BJ (cell line): ENCODE results near the gene PEX10. TPM values are rescaled to one million over a fixed set of nuclear protein-coding genes. Genes with fewer than 3 reads are reported as not detected.

Experiments used
- CTCF ChIA-PET: fragments of 350-600 bp; formaldehyde crosslinking; extraction: SDS; loops from one replicate; lab custom pipeline; 2021; ENCODE audit warnings: antibody characterized with exemption, inconsistent platforms; lab: Yijun Ruan, JAX
- POLR2A ChIA-PET: fragments of 300-600 bp; sonication (Branson Sonifier 250); formaldehyde crosslinking; extraction: SDS; loops from one replicate; lab custom pipeline; 2021; ENCODE audit warnings: antibody characterized with exemption; lab: Charles Lee
- DNase-seq: peaks from one replicate; pipeline ENCODE4 v3.0.0-alpha.2; 2011; ENCODE audit warnings: low read depth
- H3K27me3 ChIP-seq: 2 replicates; pipeline ENCODE4 v1.6.0; 2011; ENCODE audit warnings: low read length; ENCODE audit not compliant: control insufficient read depth, insufficient read depth
- H3K36me3 ChIP-seq: 2 replicates; pipeline ENCODE4 v1.5.1; 2011; ENCODE audit warnings: low read length; ENCODE audit not compliant: control insufficient read depth, insufficient read depth
- H3K4me3 ChIP-seq: 2 replicates; pipeline ENCODE4 v1.5.1; 2011; ENCODE audit warnings: low read depth, mild to moderate bottlenecking, control low read depth, low read length
- polyA plus RNA-seq: library from polyadenylated mRNA; depleted of rRNA; stranded (reverse); fragments of >200 nt; gene quantifications from 2 replicates; pipeline ENCODE4 v1.2.3, GENCODE V29; 2011
- TF ChIP-seq, protein P1 (sequence below): IDR thresholded peaks from 2 replicates; pipeline ENCODE4 v1.5.1; 2011; ENCODE audit warnings: low read depth, mild to moderate bottlenecking, control low read depth, inconsistent platforms, low read length, moderate library complexity; ENCODE audit not compliant: insufficient read depth

The PEX10 gene
- polyA plus RNA-seq, 1 experiment, result 23.6 TPM

DNA sequence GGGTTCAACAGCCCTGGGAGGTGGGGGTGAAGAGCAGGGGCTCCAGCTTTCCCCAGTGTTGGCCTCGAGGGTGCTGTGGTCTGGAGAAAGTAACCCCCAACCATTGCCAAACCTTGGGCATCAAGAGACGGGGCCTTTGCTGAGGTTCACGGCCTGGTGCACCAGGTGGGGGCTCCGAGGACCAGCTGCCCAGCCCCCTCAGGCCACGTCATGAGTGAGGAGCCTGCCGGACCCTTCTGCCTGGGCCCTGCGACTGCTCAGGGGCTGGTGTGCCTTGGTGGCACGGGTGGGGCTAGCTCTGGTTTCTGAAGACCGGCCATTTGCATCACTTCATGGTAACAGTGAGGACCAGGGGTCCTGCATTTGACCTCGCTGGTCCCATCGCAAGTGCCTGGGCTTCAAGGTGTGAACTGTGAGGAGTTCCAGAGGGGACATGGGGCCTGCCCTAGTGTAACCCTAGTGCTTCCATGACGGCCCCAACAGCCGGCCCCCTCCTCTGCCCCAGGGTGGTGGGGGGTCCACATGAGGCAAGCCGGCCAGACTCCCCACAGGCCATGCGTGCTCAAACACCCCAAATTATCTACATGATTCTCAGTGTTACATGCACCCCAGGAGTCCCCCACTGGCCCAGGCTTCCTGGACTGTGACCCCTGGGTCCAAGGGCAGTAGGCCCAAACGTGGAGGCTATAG lies 34.5 kb downstream of the PEX10 start:
- no peak for DNase-seq
- Histone ChIP-seq H3K36me3 (no peaks in the 10 kb centered on the region; the same call in 1 of the 2 replicates), H3K27me3 (no peaks in the 10 kb centered on the region), H3K4me3 (no peak overlapping the region)
- ChIA-PET CTCF (interaction anchor here (1.2 to 11.7 kb wide), 2 partner anchors 183 to 204 kb away, joined by 3 to 328 read pairs; partner anchors contain the start of gene FAAP20), POLR2A (no interaction called here)
- TF ChIP-seq, protein P1, sequence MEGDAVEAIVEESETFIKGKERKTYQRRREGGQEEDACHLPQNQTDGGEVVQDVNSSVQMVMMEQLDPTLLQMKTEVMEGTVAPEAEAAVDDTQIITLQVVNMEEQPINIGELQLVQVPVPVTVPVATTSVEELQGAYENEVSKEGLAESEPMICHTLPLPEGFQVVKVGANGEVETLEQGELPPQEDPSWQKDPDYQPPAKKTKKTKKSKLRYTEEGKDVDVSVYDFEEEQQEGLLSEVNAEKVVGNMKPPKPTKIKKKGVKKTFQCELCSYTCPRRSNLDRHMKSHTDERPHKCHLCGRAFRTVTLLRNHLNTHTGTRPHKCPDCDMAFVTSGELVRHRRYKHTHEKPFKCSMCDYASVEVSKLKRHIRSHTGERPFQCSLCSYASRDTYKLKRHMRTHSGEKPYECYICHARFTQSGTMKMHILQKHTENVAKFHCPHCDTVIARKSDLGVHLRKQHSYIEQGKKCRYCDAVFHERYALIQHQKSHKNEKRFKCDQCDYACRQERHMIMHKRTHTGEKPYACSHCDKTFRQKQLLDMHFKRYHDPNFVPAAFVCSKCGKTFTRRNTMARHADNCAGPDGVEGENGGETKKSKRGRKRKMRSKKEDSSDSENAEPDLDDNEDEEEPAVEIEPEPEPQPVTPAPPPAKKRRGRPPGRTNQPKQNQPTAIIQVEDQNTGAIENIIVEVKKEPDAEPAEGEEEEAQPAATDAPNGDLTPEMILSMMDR, result no peak

GRCh38 chr1:2376931-2377672 lies 35.3 kb downstream of the PEX10 start:
- Histone ChIP-seq H3K36me3 (no peaks in the 10 kb centered on the region; the same call in 1 of the 2 replicates), H3K27me3 (no peaks in the 10 kb centered on the region), H3K4me3 (no peak overlapping the region)
- TF ChIP-seq, protein P1, result no peak
- ChIA-PET POLR2A (interaction anchor here (0.5 kb wide), 1 partner anchor 178 kb away, joined by 6 read pairs; no protein-coding TSS in a partner anchor), CTCF (interaction anchor here (1.2 to 11.7 kb wide), 2 partner anchors 183 to 203 kb away, joined by 3 to 328 read pairs; partner anchors contain the start of gene FAAP20)
- DNase-seq, result no peak

- DNase-seq, result no peak
- Histone ChIP-seq H3K36me3 (no peaks in the 10 kb centered on the region; the same call in 1 of the 2 replicates), H3K4me3 (no peak overlapping the region), H3K27me3 (no peaks in the 10 kb centered on the region)
- POLR2A ChIA-PET, result no interaction called here
- CTCF ChIA-PET, result interaction anchor here (11.7 kb wide), 1 partner anchor 182 kb away, joined by 328 read pairs; the partner anchor contains the start of gene FAAP20
- TF ChIP-seq, protein P1, result no peak
Measured at GRCh38 chr1:2376261-2376741, 36.1 kb downstream of the PEX10 start.

DNA sequence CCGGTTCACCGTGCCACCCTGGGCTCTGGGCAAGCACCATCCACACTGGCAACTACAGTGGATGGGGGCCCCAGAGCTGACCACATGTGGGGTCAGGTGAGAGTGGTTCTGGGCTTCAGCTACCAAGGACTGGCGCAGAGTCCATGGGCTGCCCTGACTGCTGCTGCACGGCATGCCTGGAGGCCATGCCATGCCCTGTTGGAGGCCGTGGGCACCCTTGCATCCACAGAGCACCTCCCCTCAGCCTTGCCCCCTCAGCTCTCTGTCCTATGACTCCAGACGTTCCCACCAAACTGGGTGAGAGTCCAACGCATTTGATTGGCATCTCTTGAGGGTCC lies 36.5 kb downstream of the PEX10 start:
- ChIA-PET CTCF (interaction anchor here (11.7 kb wide), 1 partner anchor 181 kb away, joined by 328 read pairs; the partner anchor contains the start of gene FAAP20), POLR2A (no interaction called here)
- Histone ChIP-seq H3K36me3 (no peaks in the 10 kb centered on the region; the same call in 1 of the 2 replicates), H3K4me3 (no peak overlapping the region), H3K27me3 (no peaks in the 10 kb centered on the region)
- no peak for DNase-seq
- TF ChIP-seq, protein P1, result no peak
